HG03103 (cell line): ENCODE measurements around the gene FARP1.
A peak's percentile ranks its signal among the peaks of the same experiment; 100 is the strongest.

ENCODE experiments used
- ATAC-seq: cut with Tn5 transposase; IDR thresholded peaks from one replicate; pipeline ENCODE4 v1.9.1; 2021; ENCODE audit warnings: low read depth; ENCODE audit not compliant: unreplicated experiment

Gene FARP1

GRCh38 chr13:98438246-98439125 lies 295.6 kb downstream of the FARP1 start:
- ATAC-seq = no peak

GRCh38 chr13:98439126-98439828 lies 296.4 kb downstream of the FARP1 start:
- ATAC-seq = no peak

- no peak for ATAC-seq
Measured at GRCh38 chr13:98439896-98440295, 297.0 kb downstream of the FARP1 start.

- ATAC-seq = no peak
Measured at GRCh38 chr13:98440390-98441055, 297.6 kb downstream of the FARP1 start.

GRCh38 chr13:98441056-98441676 lies 298.3 kb downstream of the FARP1 start:
- ATAC-seq = no peak

GRCh38 chr13:98442391-98443230 lies 299.7 kb downstream of the FARP1 start:
- ATAC-seq = no peak

- ATAC-seq = no peak
Measured at GRCh38 chr13:98443329-98443728, 300.4 kb downstream of the FARP1 start.

GRCh38 chr13:98443800-98444325 lies 301.0 kb downstream of the FARP1 start:
- ATAC-seq = no peak

- no peak for ATAC-seq
Measured at GRCh38 chr13:98444381-98444780, 301.5 kb downstream of the FARP1 start.

GRCh38 chr13:98445340-98446233 lies 302.7 kb downstream of the FARP1 start:
- peak; percentile 88 for ATAC-seq

GRCh38 chr13:98446234-98446621 lies 303.3 kb downstream of the FARP1 start:
- no peak for ATAC-seq

GRCh38 chr13:98447130-98447529 lies 304.2 kb downstream of the FARP1 start:
- no peak for ATAC-seq

- ATAC-seq = no peak
Measured at GRCh38 chr13:98447881-98448641, 305.2 kb downstream of the FARP1 start.

GRCh38 chr13:98448642-98448928 lies 305.7 kb downstream of the FARP1 start:
- ATAC-seq = no peak

- no peak for ATAC-seq
Measured at GRCh38 chr13:98449273-98449672, 306.4 kb downstream of the FARP1 start.

GRCh38 chr13:98450026-98450425 lies 307.1 kb downstream of the FARP1 start:
- ATAC-seq = no peak

- no peak for ATAC-seq
Measured at GRCh38 chr13:98450539-98451111, 307.7 kb downstream of the FARP1 start.
